H1 (cell line): ENCODE data around the gene FBXO44. TPM values are rescaled to one million over a fixed set of nuclear protein-coding genes. Genes with fewer than 3 reads are reported as not detected.

Experiments used
- HDAC6 ChIP-seq: IDR thresholded peaks from one replicate; pipeline ENCODE4 v1.7.1; 2012; ENCODE audit warnings: low read depth, mild to moderate bottlenecking, inconsistent platforms, low read length, moderate library complexity
- polyA plus RNA-seq, 7 experiments: library from polyadenylated mRNA; depleted of rRNA in 3 of 7; stranded (reverse) in 5 of 7; unstranded in 2 of 7; fragments of >200 nt in 5 of 7; fragments of 200-250 nt in 2 of 7; gene quantifications; 1 replicate in 5 of 7; 2 replicates in 1 of 7; 4 replicates in 1 of 7; pipeline versions ENCODE4 v1.2.1 to v1.2.3, GENCODE V29; 2011 to 2013; ENCODE audit warnings: missing spikeins in 2 of 7, mixed read lengths in 2 of 7
- total RNA-seq: library from RNA; stranded (reverse); fragmentation: NEBNext Ultra II Directional; extraction: Animal tissue kit (Norgen Biotek cat#: 25700); gene quantifications from 2 replicates; pipeline ENCODE4 v1.2.1, GENCODE V29; 2021

Gene FBXO44
- total and polyA plus RNA-seq, 2 of the 8 experiments (the other 6 are each of a cell fraction or from before 2014, with no cell fraction given), result 27.0 to 27.2 TPM

DNA sequence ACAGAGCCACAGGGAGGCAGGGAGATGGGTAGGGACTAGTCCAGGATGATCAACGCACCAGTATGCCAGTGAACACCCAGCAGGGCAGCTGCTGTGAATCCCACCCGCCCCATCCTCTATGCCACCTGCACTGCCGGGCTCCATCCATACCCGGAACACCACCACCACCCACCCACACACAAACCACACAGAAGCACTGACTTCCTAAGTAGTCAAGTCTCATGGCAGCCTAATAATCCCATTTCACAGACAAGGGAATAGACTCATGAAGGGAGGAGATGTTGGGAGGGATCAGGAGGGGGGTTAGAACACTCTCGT lies 43.2 kb downstream of the FBXO44 start (continued):
- no peak for TF ChIP-seq HDAC6
